Endothelial cell (in vitro differentiated cells): ENCODE results near the gene CLECL1. TPM values are rescaled to one million over a fixed set of nuclear protein-coding genes. Genes with fewer than 3 reads are reported as not detected.

ENCODE experiments used
- DNase-seq: peaks from one replicate; pipeline ENCODE4 v3.0.0; 2021; ENCODE audit warnings: low spot score
- H3K27ac Mint-ChIP-seq: one replicate; pipeline ENCODE4 v1.8.0; 2021; ENCODE audit warnings: mixed read lengths, inconsistent platforms; ENCODE audit not compliant: unreplicated experiment
- H3K27me3 Mint-ChIP-seq: one replicate; pipeline ENCODE4 v1.8.0; 2021; ENCODE audit warnings: mild to moderate bottlenecking, moderate library complexity, mixed read lengths, inconsistent platforms; ENCODE audit not compliant: unreplicated experiment
- H3K36me3 Mint-ChIP-seq: one replicate; pipeline ENCODE4 v1.8.0; 2021; ENCODE audit warnings: mild to moderate bottlenecking, low read depth, mixed read lengths, inconsistent platforms; ENCODE audit not compliant: unreplicated experiment
- H3K4me1 Mint-ChIP-seq: one replicate; pipeline ENCODE4 v1.8.0; 2021; ENCODE audit warnings: mild to moderate bottlenecking, mixed read lengths, inconsistent platforms; ENCODE audit not compliant: unreplicated experiment
- H3K4me3 Mint-ChIP-seq: one replicate; pipeline ENCODE4 v1.8.0; 2021; ENCODE audit warnings: mild to moderate bottlenecking, mixed read lengths, inconsistent platforms; ENCODE audit not compliant: unreplicated experiment
- H3K9me3 Mint-ChIP-seq: one replicate; pipeline ENCODE4 v1.8.0; 2021; ENCODE audit warnings: mixed read lengths, inconsistent platforms; ENCODE audit not compliant: unreplicated experiment
- CTCF ChIP-seq: fragments of 200-600 bp; sonication (generic); IDR thresholded peaks from one replicate; pipeline ENCODE4 v1.5.0; 2021; ENCODE audit warnings: antibody characterized with exemption; ENCODE audit not compliant: unreplicated experiment
- long read RNA-seq: library from polyadenylated mRNA; unstranded; transcript quantifications from one replicate; pipeline ENCODE4 v2.0.0, GENCODE V29; 2020; ENCODE audit not compliant: unreplicated experiment
- total RNA-seq: library from RNA; stranded (reverse); fragmentation: NEBNext Ultra II Directional; extraction: Animal tissue kit (Norgen Biotek cat#: 25700); gene quantifications from one replicate; pipeline ENCODE4 v1.2.1, GENCODE V29; 2021; ENCODE audit not compliant: unreplicated experiment

The CLECL1 gene
- not detected for total RNA-seq
- long read RNA-seq = 0 reads

GRCh38 chr12:9732921-9733461 is at the start of gene CLECL1:
TSS of gene CLECL1 (minus strand) at chr12:9733097.
- H3K9me3 Mint-ChIP-seq = no peaks in the 10 kb centered on the region
- H3K4me3 Mint-ChIP-seq = no peak within 1 kb of the TSS
- H3K36me3 Mint-ChIP-seq = no peaks in the 10 kb centered on the region
- no peak within 1 kb of the TSS for H3K27ac Mint-ChIP-seq
- no peak for DNase-seq
- no peaks in the 10 kb centered on the region for H3K4me1 Mint-ChIP-seq
- no peaks in the 10 kb centered on the region for H3K27me3 Mint-ChIP-seq
- TF ChIP-seq CTCF = no peak

GRCh38 chr12:9781360-9781759 is 48.5 kb upstream of the CLECL1 start:
- Mint-ChIP-seq H3K4me1 (no peaks in the 10 kb centered on the region), H3K36me3 (no peaks in the 10 kb centered on the region), H3K27ac (no peak overlapping the region), H3K9me3 (no peaks in the 10 kb centered on the region), H3K4me3 (no peak overlapping the region), H3K27me3 (no peaks in the 10 kb centered on the region)
- DNase-seq = no peak
- TF ChIP-seq CTCF = no peak

GRCh38 chr12:9779209-9779608 is 46.3 kb upstream of the CLECL1 start:
- no peak for TF ChIP-seq CTCF
- no peak overlapping the region for H3K27ac Mint-ChIP-seq
- no peaks in the 10 kb centered on the region for H3K9me3 Mint-ChIP-seq
- H3K27me3 Mint-ChIP-seq = no peaks in the 10 kb centered on the region
- no peak for DNase-seq
- no peaks in the 10 kb centered on the region for H3K4me1 Mint-ChIP-seq
- no peaks in the 10 kb centered on the region for H3K36me3 Mint-ChIP-seq
- no peak overlapping the region for H3K4me3 Mint-ChIP-seq

GRCh38 chr12:9776781-9777180 is 43.9 kb upstream of the CLECL1 start:
- H3K27ac Mint-ChIP-seq = no peak overlapping the region
- H3K4me1 Mint-ChIP-seq = no peaks in the 10 kb centered on the region
- no peaks in the 10 kb centered on the region for H3K36me3 Mint-ChIP-seq
- no peak for TF ChIP-seq CTCF
- H3K4me3 Mint-ChIP-seq = no peak overlapping the region
- no peaks in the 10 kb centered on the region for H3K9me3 Mint-ChIP-seq
- no peak for DNase-seq
- no peaks in the 10 kb centered on the region for H3K27me3 Mint-ChIP-seq

- Mint-ChIP-seq H3K9me3 (no peaks in the 10 kb centered on the region), H3K27ac (no peak overlapping the region), H3K4me1 (no peaks in the 10 kb centered on the region), H3K27me3 (no peaks in the 10 kb centered on the region), H3K4me3 (no peak overlapping the region), H3K36me3 (no peaks in the 10 kb centered on the region)
- DNase-seq = no peak
- no peak for TF ChIP-seq CTCF
These were observed 40.5 kb upstream of the CLECL1 start for GRCh38 chr12:9773216-9773877.
